ENCODE results near the gene PTPRM. TPM values are rescaled to one million over a fixed set of nuclear protein-coding genes. Genes with fewer than 3 reads are reported as not detected.

The PTPRM gene
- total and polyA plus RNA-seq, 4 donors: 9.2 to 23.0 (median 12.7) TPM

GRCh38 chr18:8217051-8217564 is 650.0 kb downstream of the PTPRM start (continued):
- TF ChIP-seq, protein P1, sequence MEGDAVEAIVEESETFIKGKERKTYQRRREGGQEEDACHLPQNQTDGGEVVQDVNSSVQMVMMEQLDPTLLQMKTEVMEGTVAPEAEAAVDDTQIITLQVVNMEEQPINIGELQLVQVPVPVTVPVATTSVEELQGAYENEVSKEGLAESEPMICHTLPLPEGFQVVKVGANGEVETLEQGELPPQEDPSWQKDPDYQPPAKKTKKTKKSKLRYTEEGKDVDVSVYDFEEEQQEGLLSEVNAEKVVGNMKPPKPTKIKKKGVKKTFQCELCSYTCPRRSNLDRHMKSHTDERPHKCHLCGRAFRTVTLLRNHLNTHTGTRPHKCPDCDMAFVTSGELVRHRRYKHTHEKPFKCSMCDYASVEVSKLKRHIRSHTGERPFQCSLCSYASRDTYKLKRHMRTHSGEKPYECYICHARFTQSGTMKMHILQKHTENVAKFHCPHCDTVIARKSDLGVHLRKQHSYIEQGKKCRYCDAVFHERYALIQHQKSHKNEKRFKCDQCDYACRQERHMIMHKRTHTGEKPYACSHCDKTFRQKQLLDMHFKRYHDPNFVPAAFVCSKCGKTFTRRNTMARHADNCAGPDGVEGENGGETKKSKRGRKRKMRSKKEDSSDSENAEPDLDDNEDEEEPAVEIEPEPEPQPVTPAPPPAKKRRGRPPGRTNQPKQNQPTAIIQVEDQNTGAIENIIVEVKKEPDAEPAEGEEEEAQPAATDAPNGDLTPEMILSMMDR (IDR thresholded peaks at IDR 0.05; ENCODE audit: low read depth, low read length, missing input control): no peak
- TF ChIP-seq JUND (IDR thresholded peaks at IDR 0.05) (no peak), HNF4A (conservative IDR thresholded peaks at IDR 0.05) (no peak), RAD21 (IDR thresholded peaks at IDR 0.05) (no peak), RXRA (IDR thresholded peaks at IDR 0.05) (no peak), ZBTB33 (IDR thresholded peaks at IDR 0.05) (no peak), NR2F2 (IDR thresholded peaks at IDR 0.05) (no peak), MAX (IDR thresholded peaks at IDR 0.05) (no peak)

- Histone ChIP-seq H3K27me3 (ENCODE audit: control insufficient read depth in 4 of 4, insufficient read depth in 4 of 4, low read length in 3 of 4) (no peaks in the 10 kb centered on the region), H3K9me3 (ENCODE audit: control insufficient read depth in 4 of 4, low read length in 3 of 4) (no peaks in the 10 kb centered on the region), H3K27ac (ENCODE audit: low read depth in 1 of 2, low read length in 2 of 2) (no peak overlapping the region), H3K4me3 (ENCODE audit: low read depth in 1 of 3, low read length in 3 of 3) (no peak overlapping the region), H3K9ac (ENCODE audit: low read depth in 1 of 2, low read length in 2 of 2) (no peak overlapping the region), H3K4me1 (ENCODE audit: control insufficient read depth in 4 of 4, insufficient read depth in 4 of 4, low read length in 3 of 4) (no peaks in the 10 kb centered on the region), H3K36me3 (ENCODE audit: control insufficient read depth in 4 of 4, insufficient read depth in 3 of 4, low read depth in 1 of 4, low read length in 3 of 4) (no peaks in the 10 kb centered on the region)
- 92% methylated on average over 4 of the region's 4 CpGs for WGBS
- DNase-seq (ENCODE audit: low spot score): no peak
- no peak for TF ChIP-seq HNF4G (IDR thresholded peaks at IDR 0.05)
- TF ChIP-seq FOXA2 (IDR thresholded peaks at IDR 0.05): no peak
- no peak for TF ChIP-seq RXRA (IDR thresholded peaks at IDR 0.05)
- TF ChIP-seq RAD21 (IDR thresholded peaks at IDR 0.05): no peak
- TF ChIP-seq TAF1 (conservative IDR thresholded peaks at IDR 0.05): no peak
- no peak for TF ChIP-seq JUND (IDR thresholded peaks at IDR 0.05)
- no peak for TF ChIP-seq ZBTB33 (IDR thresholded peaks at IDR 0.05)
- no peak for TF ChIP-seq MAX (IDR thresholded peaks at IDR 0.05)
- TF ChIP-seq SP1 (IDR thresholded peaks at IDR 0.05): no peak
- TF ChIP-seq, protein P2, sequence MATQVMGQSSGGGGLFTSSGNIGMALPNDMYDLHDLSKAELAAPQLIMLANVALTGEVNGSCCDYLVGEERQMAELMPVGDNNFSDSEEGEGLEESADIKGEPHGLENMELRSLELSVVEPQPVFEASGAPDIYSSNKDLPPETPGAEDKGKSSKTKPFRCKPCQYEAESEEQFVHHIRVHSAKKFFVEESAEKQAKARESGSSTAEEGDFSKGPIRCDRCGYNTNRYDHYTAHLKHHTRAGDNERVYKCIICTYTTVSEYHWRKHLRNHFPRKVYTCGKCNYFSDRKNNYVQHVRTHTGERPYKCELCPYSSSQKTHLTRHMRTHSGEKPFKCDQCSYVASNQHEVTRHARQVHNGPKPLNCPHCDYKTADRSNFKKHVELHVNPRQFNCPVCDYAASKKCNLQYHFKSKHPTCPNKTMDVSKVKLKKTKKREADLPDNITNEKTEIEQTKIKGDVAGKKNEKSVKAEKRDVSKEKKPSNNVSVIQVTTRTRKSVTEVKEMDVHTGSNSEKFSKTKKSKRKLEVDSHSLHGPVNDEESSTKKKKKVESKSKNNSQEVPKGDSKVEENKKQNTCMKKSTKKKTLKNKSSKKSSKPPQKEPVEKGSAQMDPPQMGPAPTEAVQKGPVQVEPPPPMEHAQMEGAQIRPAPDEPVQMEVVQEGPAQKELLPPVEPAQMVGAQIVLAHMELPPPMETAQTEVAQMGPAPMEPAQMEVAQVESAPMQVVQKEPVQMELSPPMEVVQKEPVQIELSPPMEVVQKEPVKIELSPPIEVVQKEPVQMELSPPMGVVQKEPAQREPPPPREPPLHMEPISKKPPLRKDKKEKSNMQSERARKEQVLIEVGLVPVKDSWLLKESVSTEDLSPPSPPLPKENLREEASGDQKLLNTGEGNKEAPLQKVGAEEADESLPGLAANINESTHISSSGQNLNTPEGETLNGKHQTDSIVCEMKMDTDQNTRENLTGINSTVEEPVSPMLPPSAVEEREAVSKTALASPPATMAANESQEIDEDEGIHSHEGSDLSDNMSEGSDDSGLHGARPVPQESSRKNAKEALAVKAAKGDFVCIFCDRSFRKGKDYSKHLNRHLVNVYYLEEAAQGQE (IDR thresholded peaks at IDR 0.05): no peak
- TF ChIP-seq, protein P1 (IDR thresholded peaks at IDR 0.05; ENCODE audit: low read depth, low read length, missing input control): no peak
Observed at GRCh38 chr18:8218197-8218596, 651.1 kb downstream of the PTPRM start.
